ENCODE measurements around the gene MBP. TPM values are rescaled to one million over a fixed set of nuclear protein-coding genes. Genes with fewer than 3 reads are reported as not detected.
A peak's percentile ranks its signal among the peaks of the same experiment; 100 is the strongest.

Gene MBP
- total RNA-seq, 1 donor from 2014 or later, result 90.6 TPM

DNA sequence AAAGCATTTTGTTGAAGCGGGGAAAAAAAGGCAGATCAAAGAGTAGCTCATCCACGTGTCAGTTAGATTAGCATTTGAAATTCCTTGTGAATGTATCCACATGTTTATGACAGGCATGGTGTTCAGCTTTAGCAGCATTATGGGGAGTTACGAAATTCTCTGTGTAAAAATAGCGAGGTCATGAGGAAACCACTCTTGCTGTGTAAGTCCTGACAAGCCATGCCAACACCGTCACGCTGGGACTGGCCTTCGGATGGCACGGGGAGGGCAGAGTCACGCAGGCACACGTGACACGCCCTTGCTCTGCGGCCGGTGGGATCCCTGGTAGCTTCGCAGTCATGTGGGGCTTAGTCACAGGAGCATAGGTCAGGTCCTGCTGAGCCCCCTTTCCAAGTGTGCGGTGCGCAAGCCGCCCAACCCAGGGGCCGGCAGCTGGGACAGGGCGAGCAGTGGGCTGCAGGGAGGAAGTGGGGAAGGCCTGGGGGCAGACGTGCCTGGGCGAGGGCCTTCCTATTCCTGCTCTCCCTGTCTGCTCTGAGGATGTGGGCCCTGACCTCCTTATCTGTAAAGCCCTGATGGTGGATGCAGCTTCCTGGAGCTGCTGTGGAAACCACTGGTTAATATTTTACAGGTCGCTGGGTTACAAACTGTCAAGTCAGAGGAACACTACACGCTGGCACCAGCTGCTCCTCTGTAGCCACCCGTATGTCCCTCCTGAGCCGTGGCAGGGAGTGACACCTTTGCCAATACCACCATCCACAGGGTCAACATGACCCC, 18.0 kb downstream of the MBP start:
- Histone ChIP-seq H3K36me3 (peaks cover 6% of the 10 kb centered on the region), H3K27ac (peak overlapping the region; percentile 89), H3K4me3 (peak overlapping the region; percentile 27), H3K27me3 (ENCODE audit: low read depth) (no peaks in the 10 kb centered on the region), H3K9me3 (no peaks in the 10 kb centered on the region), H3K4me1 (peaks cover 59% of the 10 kb centered on the region)
- DNase-seq (peak; percentile 95), ATAC-seq (peak; percentile 91 to 93)
- intact Hi-C loops (cut with DNase I), result no loop called here
- TF ChIP-seq, protein P1, sequence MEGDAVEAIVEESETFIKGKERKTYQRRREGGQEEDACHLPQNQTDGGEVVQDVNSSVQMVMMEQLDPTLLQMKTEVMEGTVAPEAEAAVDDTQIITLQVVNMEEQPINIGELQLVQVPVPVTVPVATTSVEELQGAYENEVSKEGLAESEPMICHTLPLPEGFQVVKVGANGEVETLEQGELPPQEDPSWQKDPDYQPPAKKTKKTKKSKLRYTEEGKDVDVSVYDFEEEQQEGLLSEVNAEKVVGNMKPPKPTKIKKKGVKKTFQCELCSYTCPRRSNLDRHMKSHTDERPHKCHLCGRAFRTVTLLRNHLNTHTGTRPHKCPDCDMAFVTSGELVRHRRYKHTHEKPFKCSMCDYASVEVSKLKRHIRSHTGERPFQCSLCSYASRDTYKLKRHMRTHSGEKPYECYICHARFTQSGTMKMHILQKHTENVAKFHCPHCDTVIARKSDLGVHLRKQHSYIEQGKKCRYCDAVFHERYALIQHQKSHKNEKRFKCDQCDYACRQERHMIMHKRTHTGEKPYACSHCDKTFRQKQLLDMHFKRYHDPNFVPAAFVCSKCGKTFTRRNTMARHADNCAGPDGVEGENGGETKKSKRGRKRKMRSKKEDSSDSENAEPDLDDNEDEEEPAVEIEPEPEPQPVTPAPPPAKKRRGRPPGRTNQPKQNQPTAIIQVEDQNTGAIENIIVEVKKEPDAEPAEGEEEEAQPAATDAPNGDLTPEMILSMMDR (IDR thresholded peaks at IDR 0.05), result no peak

DNA sequence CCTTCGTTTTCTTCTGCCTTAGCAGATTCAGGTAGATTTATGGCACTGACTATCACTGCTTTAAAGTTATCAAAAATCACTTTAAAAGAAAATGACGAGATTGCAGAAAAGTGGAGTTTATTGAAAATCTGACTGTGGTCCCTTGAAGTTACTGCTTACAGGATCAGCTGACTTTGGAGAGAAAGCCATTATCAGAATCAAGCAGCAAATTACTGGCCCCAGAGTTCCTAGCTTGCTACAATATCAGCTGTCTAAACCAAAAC, 18.5 kb downstream of the MBP start:
- H3K36me3 ChIP-seq, result peaks cover 6% of the 10 kb centered on the region
- no peaks in the 10 kb centered on the region for H3K27me3 ChIP-seq (ENCODE audit: low read depth)
- H3K9me3 ChIP-seq, result no peaks in the 10 kb centered on the region
- H3K4me1 ChIP-seq, result peaks cover 64% of the 10 kb centered on the region
- TF ChIP-seq, protein P1 (IDR thresholded peaks at IDR 0.05), result no peak
- peak overlapping the region; percentile 89 for H3K27ac ChIP-seq
- DNase-seq, result no peak
- intact Hi-C loops (cut with DNase I), result no loop called here
- no peak for ATAC-seq
- no peak overlapping the region for H3K4me3 ChIP-seq

DNA sequence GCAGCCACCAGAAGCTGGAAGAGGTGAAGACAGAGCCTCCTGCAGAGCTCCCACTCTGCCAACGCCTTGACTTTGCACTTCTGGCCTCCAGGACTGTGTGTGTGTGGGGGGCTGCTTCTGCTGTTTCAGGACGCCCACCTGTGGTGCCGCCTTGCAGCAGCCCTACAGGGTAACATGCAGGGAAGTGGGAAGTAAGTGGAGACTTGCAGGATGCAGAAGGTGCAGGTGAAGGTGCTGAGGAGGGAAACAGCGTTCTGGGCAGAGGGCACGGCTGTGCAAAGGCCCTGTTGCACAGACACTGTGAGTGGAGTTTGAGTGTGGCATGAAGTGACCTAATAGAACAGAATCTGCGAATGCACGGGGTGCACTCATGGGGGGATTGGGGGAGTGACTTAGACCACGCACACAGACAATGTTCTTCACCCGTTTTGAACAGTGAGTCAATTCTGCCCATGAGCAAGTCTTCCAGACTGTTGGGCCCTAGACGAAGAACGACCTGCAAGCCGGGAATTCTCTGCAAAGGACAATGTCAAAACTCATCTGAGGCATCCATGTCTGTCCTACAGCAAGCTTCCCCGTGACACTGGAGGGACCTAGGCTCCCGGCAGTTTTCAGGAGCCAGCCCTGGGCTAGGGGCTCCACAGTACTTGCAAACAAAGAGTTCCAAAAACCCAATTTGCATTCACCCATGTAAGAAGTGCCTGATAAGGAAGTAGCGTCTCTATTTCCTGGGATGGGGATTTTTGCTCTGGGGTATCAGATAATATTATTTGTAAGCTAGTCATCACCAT, 19.0 kb downstream of the MBP start:
- Histone ChIP-seq H3K27ac (peak overlapping the region; percentile 89), H3K9me3 (no peaks in the 10 kb centered on the region), H3K4me1 (peaks cover 70% of the 10 kb centered on the region), H3K27me3 (ENCODE audit: low read depth) (no peaks in the 10 kb centered on the region), H3K4me3 (peak overlapping the region; percentile 29), H3K36me3 (peaks cover 6% of the 10 kb centered on the region)
- TF ChIP-seq, protein P1 (IDR thresholded peaks at IDR 0.05), result no peak
- ATAC-seq (no peak), DNase-seq (no peak)
- intact Hi-C loops (cut with DNase I), result no loop called here

DNA sequence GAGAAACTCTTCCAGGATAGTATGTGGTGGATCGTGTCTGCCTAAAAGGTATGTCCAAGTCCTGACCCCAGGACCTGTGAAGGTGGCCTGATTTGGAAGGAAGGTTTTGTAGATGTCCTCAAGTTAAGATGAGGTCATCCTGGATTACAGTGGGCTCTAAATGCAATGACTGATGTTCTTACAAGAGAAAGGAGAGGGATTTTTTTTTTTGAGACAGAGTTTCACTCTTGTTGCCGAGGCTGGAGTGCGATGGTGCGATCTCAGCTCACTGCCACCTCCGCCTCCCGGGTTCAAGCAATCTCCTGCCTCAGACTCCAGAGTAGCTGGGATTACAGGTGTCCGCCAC, 19.9 kb downstream of the MBP start:
- ATAC-seq, result no peak
- no peaks in the 10 kb centered on the region for H3K27me3 ChIP-seq (ENCODE audit: low read depth)
- intact Hi-C loops (cut with DNase I), result no loop called here
- TF ChIP-seq, protein P1 (IDR thresholded peaks at IDR 0.05), result no peak
- peaks cover 6% of the 10 kb centered on the region for H3K36me3 ChIP-seq
- H3K27ac ChIP-seq, result peak overlapping the region; percentile 89
- H3K4me1 ChIP-seq, result peaks cover 78% of the 10 kb centered on the region
- no peaks in the 10 kb centered on the region for H3K9me3 ChIP-seq
- DNase-seq, result no peak
- peak overlapping the region; percentile 29 for H3K4me3 ChIP-seq

DNA sequence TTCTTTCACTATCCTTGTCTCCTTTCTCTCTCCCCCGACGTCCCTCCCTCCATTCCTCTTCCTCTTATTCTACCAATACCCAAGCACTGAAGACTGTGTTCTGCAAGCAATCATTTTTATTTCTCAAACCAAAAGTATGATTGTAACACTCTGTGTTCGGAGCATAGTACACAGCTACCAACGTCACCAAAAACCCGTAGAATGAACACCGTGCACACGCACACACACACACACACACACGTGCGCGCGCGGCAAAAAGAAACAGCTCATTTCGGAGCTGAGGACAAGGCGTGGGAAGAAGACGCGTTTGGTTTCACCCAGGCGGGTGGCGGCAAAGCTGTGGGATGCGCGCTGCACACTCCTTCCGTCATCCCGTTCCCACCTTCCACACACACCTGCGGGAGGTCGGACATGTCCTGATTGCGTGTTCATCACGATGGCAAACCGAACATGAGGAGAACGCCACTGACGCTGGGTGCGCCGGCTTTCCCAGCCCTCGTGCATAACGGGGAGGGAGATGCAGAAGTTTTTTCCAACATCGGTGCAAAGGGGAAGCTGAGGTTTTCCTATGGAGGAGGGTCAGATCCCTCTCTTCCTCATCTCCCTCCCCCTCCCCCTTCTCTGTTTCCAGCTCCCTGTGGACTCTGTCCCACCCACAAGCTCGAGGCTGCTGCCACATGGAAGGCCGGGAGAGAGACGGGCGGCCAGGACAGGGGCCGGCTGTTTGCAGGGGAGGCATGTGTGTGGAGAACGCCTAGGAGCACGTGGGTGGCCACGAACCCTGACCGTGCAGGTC, 20.4 kb downstream of the MBP start:
- H3K4me1 ChIP-seq, result peaks cover 84% of the 10 kb centered on the region
- DNase-seq (no peak), ATAC-seq (peak in 1 of 2 donors; percentile 8)
- peaks cover 6% of the 10 kb centered on the region for H3K36me3 ChIP-seq
- H3K27me3 ChIP-seq (ENCODE audit: low read depth), result no peaks in the 10 kb centered on the region
- TF ChIP-seq, protein P1 (IDR thresholded peaks at IDR 0.05), result no peak
- peak overlapping the region; percentile 29 for H3K4me3 ChIP-seq
- H3K27ac ChIP-seq, result peak overlapping the region; percentile 89
- no peaks in the 10 kb centered on the region for H3K9me3 ChIP-seq
- intact Hi-C loops (cut with DNase I), result no loop called here

Measured in lower lobe of right lung (tissue), 2 donors.